GM12864 (cell line): ENCODE results near the gene SEBOX.

Source experiments
- DNase-seq: peaks from one replicate; pipeline ENCODE4 v3.0.0-alpha.2; 2011; ENCODE audit warnings: low read depth
- H3K4me3 ChIP-seq: 2 replicates; pipeline ENCODE4 v1.5.1; 2011; ENCODE audit warnings: mild to moderate bottlenecking, low read depth, low read length, control low read depth
- TF ChIP-seq, protein P1 (sequence below): IDR thresholded peaks from 2 replicates; pipeline ENCODE4 v1.5.1; 2011; ENCODE audit warnings: low read depth, mild to moderate bottlenecking, moderate library complexity, low read length, control low read depth, inconsistent platforms; ENCODE audit errors: missing control alignments

SEBOX gene

DNA sequence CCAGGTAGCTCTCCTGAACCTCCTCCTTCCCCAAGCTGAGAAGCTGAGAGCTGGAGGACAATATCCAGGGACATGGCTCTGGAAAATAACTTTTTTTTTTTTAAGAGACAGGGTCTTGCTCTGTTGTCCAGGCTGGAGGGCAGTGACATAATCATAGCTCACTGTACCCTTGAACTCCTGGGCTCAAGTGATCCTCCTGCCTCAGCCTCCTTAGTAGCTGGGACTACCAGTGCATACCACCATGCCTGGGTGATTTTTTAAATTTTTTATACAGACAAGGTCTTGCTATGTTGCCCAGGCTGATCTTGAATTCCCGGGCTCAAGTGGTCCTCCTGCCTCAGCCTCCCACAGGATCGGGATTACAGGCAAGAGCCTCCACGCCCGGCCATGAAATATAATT lies 34.8 kb upstream of the SEBOX start:
- no peak overlapping the region for H3K4me3 ChIP-seq
- TF ChIP-seq, protein P1, sequence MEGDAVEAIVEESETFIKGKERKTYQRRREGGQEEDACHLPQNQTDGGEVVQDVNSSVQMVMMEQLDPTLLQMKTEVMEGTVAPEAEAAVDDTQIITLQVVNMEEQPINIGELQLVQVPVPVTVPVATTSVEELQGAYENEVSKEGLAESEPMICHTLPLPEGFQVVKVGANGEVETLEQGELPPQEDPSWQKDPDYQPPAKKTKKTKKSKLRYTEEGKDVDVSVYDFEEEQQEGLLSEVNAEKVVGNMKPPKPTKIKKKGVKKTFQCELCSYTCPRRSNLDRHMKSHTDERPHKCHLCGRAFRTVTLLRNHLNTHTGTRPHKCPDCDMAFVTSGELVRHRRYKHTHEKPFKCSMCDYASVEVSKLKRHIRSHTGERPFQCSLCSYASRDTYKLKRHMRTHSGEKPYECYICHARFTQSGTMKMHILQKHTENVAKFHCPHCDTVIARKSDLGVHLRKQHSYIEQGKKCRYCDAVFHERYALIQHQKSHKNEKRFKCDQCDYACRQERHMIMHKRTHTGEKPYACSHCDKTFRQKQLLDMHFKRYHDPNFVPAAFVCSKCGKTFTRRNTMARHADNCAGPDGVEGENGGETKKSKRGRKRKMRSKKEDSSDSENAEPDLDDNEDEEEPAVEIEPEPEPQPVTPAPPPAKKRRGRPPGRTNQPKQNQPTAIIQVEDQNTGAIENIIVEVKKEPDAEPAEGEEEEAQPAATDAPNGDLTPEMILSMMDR: no peak
- DNase-seq: no peak

DNA sequence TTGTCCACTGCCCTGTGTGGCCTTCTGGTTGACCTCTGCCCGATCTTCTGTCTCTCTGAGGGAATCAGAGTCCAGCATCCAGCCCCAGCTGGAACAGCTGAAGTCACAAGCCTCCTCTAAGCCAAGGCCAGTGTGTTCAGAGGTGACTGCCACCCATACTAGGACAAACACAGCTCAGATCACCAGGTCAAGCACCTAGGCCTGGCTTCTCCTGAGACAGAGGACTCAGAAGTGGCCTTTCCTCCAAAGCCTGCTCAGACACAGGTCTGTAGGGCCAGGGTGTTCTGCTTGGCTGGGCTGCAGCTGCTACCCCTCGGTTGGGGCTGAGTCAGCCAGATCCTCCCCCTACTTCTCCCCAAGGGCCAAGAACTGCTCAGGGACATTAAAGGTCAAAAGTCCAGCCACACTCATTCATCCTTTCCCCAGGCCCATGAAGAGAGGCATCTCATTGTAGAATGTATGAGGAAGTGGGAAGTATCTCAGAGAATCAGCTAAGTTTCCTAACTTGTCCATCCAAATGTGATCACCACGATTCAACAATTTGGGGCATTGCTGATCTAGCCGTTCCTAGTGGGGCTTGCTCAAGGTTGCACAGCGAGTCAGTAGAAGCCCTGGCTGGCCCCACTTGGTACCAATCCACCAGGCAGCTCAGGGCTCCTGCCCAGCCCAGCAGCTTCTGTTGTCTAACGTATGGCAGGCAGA lies 33.4 kb upstream of the SEBOX start:
- TF ChIP-seq, protein P1: no peak
- no peak overlapping the region for H3K4me3 ChIP-seq
- no peak for DNase-seq

- no peak overlapping the region for H3K4me3 ChIP-seq
- DNase-seq: no peak
- TF ChIP-seq, protein P1: no peak
Measured at GRCh38 chr17:28397687-28398279, 32.8 kb upstream of the SEBOX start.

GRCh38 chr17:28397275-28397674 lies 32.3 kb upstream of the SEBOX start:
- TF ChIP-seq, protein P1: no peak
- no peak overlapping the region for H3K4me3 ChIP-seq
- DNase-seq: no peak

DNA sequence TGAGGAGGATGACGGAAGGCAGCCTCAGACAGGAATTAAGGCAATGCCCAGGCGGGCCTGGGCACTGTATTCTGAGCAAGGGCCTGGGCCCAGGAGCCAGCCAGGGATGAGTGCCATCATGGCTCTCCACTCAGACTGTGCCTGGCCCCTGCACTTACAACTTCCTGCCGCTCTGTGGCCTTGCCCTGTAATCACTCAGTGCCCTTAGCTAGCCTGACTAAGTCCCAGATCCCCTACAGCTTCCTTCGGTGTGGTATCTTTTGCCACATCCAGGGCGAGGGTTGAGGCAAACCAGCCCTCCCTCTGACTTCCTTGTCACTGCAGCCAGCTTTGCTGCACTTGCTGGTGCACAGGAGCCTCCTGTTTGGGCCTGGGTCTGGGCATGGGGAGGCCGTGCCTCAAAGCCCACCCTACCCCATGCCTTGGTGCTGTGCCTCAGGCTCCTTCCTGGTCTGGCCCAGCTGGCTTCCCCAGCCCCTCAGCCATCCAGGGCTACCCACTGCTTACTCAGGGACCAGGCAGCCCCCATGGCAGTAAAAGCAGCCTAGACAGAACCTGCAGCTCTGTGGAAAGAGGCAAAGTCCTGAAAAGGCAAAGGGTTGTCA lies 31.7 kb upstream of the SEBOX start:
- TF ChIP-seq, protein P1: no peak
- no peak overlapping the region for H3K4me3 ChIP-seq
- no peak for DNase-seq

DNA sequence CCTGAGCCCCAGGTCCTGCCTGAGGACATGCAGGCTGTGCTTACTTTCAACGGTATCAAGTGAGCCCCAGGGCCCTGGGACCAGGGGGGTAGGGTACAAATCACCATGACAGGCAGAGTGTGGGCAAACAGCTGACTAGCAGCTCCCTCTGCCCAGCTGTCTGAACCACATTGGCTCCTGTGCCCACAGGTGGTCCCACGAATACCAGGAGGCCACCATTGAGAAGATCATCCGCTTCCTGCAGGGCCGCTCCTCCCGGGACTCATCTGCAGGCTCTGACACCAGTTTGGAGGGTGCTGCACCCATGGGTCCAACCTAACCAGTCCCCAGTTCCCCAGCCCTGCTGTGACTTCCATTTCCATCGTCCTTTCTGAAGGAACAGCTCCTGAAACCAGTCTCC lies 31.0 kb upstream of the SEBOX start:
- no peak for DNase-seq
- TF ChIP-seq, protein P1: no peak
- H3K4me3 ChIP-seq: no peak overlapping the region

DNA sequence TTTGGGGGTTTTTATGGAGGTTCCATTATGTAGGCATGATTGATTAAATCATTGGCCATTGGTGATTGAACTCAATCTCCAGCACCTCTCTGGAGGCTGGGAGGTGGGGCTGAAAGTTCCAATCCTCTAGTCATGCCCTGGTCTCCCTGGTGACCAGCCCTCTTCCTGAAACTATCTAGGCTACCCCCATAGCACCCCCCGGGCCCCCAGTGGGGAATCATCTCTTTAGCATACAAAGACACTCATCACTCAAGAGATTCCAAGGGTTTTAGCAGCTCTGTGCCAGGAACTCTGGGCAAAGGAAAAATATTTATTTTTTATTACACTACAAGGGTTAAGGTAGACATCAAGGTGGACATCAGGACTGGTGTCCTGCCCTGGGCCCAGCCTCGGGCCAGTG lies 30.4 kb upstream of the SEBOX start:
- TF ChIP-seq, protein P1: no peak
- no peak for DNase-seq
- H3K4me3 ChIP-seq: no peak overlapping the region
